DOHH2 (cell line): ENCODE data around the gene TCF19.

Source experiments
- H3F3A ChIP-seq: fragments of 200-600 bp; sonication (generic), shearing (Covaris generic); 2 replicates; pipeline ENCODE4 v1.6.0; 2016; ENCODE audit warnings: antibody characterized with exemption, mild to moderate bottlenecking; ENCODE audit not compliant: control insufficient read depth, insufficient read depth
- H3K27ac ChIP-seq: fragments of 200-600 bp; sonication (generic); 2 replicates; pipeline ENCODE4 v1.5.1; 2014; ENCODE audit warnings: low read depth, mild to moderate bottlenecking, low read length, moderate library complexity
- H3K27me3 ChIP-seq: fragments of 200-600 bp; sonication (generic); 2 replicates; pipeline ENCODE4 v1.6.1; 2014; ENCODE audit warnings: mild to moderate bottlenecking, low read length, mixed read lengths; ENCODE audit not compliant: control insufficient read depth
- H3K36me3 ChIP-seq: fragments of 200-600 bp; sonication (generic); 2 replicates; pipeline ENCODE4 v1.6.1; 2014; ENCODE audit warnings: mild to moderate bottlenecking, low read length, moderate library complexity, mixed read lengths; ENCODE audit not compliant: control insufficient read depth
- H3K4me1 ChIP-seq: fragments of 200-600 bp; sonication (generic); 2 replicates; pipeline ENCODE4 v1.6.1; 2014; ENCODE audit warnings: mild to moderate bottlenecking, low read length, mixed read lengths; ENCODE audit not compliant: control insufficient read depth
- H3K4me2 ChIP-seq: fragments of 200-600 bp; sonication (generic); 2 replicates; pipeline ENCODE4 v1.6.0; 2014; ENCODE audit warnings: mild to moderate bottlenecking, low read length, moderate library complexity
- H3K4me3 ChIP-seq: fragments of 200-600 bp; sonication (generic); 2 replicates; pipeline ENCODE4 v1.5.1; 2014; ENCODE audit warnings: mild to moderate bottlenecking, low read length, mixed read lengths
- H3K79me2 ChIP-seq: fragments of 200-600 bp; sonication (generic); 2 replicates; pipeline ENCODE4 v1.6.1; 2014; ENCODE audit warnings: mild to moderate bottlenecking, low read length, mixed read lengths; ENCODE audit not compliant: control insufficient read depth
- H3K9me2 ChIP-seq: fragments of 200-600 bp; sonication (generic); replicated peaks from 2 replicates; pipeline ENCODE4 v1.6.1; 2014; ENCODE audit warnings: mild to moderate bottlenecking, low read length, mixed read lengths; ENCODE audit not compliant: control insufficient read depth
- H3K9me3 ChIP-seq: fragments of 200-600 bp; sonication (generic); 2 replicates; pipeline ENCODE4 v1.6.1; 2014; ENCODE audit warnings: antibody characterized with exemption, low read length, mixed read lengths; ENCODE audit not compliant: control insufficient read depth, insufficient read depth
- H4K20me1 ChIP-seq: fragments of 200-600 bp; sonication (generic); 2 replicates; pipeline ENCODE4 v1.6.0; 2014; ENCODE audit warnings: low read depth, mild to moderate bottlenecking, antibody characterized with exemption, low read length, moderate library complexity; ENCODE audit not compliant: control insufficient read depth, insufficient read depth
- CTCF ChIP-seq: fragments of 200-600 bp; sonication (generic); IDR thresholded peaks from one replicate; pipeline ENCODE4 v1.5.1; 2014; ENCODE audit warnings: antibody characterized with exemption, mild to moderate bottlenecking, low read depth, low read length; ENCODE audit not compliant: poor library complexity, severe bottlenecking
- EZH2phosphoT487 ChIP-seq: fragments of 200-600 bp; sonication (generic); IDR thresholded peaks from 2 replicates; pipeline ENCODE4 v1.6.1; 2017; ENCODE audit warnings: borderline replicate concordance, mild to moderate bottlenecking, antibody characterized with exemption, low read length, moderate library complexity, mixed read lengths

The TCF19 gene

DNA sequence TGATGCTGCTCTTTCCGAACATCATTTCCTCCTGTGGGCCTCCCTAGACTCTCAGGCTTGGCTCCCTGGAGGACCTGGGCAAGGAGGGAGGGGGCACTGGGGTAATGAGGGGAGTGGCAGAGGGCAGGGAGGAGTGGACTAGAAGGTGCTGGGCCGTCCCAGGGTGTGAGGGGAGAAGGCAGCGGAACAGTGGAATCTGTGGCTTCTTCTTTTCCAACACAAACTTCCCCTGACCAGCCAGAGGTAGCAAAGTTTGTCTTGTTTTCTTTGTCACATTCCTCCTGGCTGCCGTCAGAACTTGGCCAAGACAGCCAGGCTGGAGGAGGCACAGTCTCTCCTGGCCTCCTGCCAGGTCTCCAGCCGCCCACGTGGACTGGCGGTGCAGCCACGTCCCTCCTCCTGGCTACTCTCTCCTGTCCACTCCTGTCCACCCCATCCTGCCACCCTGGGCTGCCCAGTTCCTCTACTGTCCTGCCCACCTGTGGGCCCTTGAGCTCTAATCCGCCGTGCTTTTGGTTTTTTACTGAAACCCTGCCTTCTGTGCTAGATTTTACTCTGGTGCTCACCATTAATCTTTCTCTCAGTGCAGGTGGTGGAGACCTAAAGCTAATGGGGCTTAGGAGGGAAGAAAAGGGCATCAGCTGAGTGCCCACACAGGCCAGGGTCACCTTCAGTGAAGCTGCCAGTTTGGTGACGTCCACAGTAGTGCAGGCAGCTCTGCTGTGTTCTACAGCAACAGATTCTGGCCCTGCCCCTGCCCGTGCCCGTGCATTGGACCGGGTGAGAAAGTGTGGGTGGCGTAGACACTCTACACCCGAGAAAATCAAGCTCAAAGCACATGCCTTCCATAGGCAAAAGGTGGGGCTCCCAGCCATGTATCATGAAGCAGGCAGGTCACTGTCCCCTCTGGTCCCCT lies 35.3 kb upstream of the TCF19 start:
- H3K9me2 ChIP-seq = no peaks in the 10 kb centered on the region
- H3K4me2 ChIP-seq = no peak overlapping the region
- H3K4me3 ChIP-seq = no peak overlapping the region
- no peaks in the 10 kb centered on the region for H3F3A ChIP-seq
- no peaks in the 10 kb centered on the region for H3K4me1 ChIP-seq
- H3K36me3 ChIP-seq = no peaks in the 10 kb centered on the region
- H3K9me3 ChIP-seq = no peaks in the 10 kb centered on the region
- H3K27ac ChIP-seq = no peak overlapping the region
- H3K27me3 ChIP-seq = no peaks in the 10 kb centered on the region; the same call in 1 of the 2 replicates
- TF ChIP-seq CTCF (no peak), EZH2phosphoT487 (no peak)
- no peaks in the 10 kb centered on the region for H3K79me2 ChIP-seq
- H4K20me1 ChIP-seq = no peaks in the 10 kb centered on the region

DNA sequence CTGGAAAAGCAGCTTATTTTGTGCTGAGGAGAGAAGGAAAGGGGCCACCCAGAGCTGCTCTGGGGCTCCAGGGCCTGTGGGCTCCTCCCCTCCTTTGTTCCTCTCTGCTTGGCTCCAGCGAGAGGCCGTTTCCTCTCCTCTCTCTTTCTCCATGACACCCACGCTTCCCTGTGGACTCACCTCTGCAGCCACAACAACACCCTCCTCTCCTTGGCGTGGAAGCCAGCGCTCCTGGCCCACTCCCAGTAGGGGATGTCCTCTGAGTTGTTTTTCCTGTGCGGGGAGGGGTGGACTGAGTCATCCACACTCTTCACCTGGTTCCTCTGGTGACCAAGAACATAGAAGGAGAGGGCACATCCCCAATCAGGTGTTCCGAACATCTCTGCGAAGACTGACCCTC lies 33.2 kb upstream of the TCF19 start:
- no peaks in the 10 kb centered on the region for H3K79me2 ChIP-seq
- H3K4me2 ChIP-seq = no peak overlapping the region
- no peaks in the 10 kb centered on the region for H3K9me2 ChIP-seq
- no peaks in the 10 kb centered on the region for H3K9me3 ChIP-seq
- no peaks in the 10 kb centered on the region for H3F3A ChIP-seq
- TF ChIP-seq CTCF (no peak), EZH2phosphoT487 (no peak)
- no peaks in the 10 kb centered on the region for H3K36me3 ChIP-seq
- no peaks in the 10 kb centered on the region for H3K4me1 ChIP-seq
- H3K27me3 ChIP-seq = peaks cover 13% of the 10 kb centered on the region
- H4K20me1 ChIP-seq = no peaks in the 10 kb centered on the region
- no peak overlapping the region for H3K4me3 ChIP-seq
- H3K27ac ChIP-seq = no peak overlapping the region

DNA sequence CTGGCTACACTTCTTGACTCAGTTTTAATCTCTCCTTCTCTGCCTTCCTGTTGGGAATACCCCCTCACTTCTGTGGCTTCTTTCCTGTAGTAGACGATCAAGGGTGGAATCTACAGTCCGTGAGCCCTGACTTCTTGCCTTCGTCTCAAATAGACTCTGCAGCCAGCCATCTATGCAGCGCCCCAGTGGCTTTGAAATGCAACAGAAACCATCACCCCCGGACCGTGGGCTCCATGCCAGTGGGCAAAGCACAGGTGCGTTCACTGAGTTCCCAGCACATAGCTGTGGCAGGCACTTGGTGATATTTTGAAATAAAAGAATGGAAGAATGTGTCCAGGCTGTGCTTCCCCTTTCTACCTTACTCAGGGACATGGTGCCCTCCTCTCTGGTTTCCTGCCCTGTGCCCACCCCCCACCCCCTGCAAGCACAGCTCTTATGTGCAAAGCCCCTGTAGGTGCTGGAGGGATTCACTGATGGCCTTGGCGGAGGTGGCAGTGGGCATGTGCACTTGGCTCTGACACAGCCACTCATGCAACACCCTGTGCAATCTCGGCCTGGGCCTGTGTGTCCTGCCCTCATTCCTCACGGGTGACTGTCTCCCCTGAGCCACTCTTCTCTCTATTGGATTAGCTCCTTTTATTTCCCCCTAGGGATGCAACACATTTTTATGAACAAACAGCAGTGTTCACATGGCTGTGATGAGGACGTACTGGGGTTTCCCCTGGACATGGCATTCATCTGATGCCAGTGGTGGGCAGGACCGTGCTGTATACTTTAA lies 32.6 kb upstream of the TCF19 start:
- H3K4me2 ChIP-seq = no peak overlapping the region
- no peaks in the 10 kb centered on the region for H3K9me3 ChIP-seq
- H3K27ac ChIP-seq = no peak overlapping the region
- H3K9me2 ChIP-seq = no peaks in the 10 kb centered on the region
- TF ChIP-seq CTCF = no peak
- TF ChIP-seq EZH2phosphoT487 = no peak
- H3K79me2 ChIP-seq = no peaks in the 10 kb centered on the region
- peaks cover 13% of the 10 kb centered on the region for H3K27me3 ChIP-seq
- no peaks in the 10 kb centered on the region for H3K4me1 ChIP-seq
- H3F3A ChIP-seq = no peaks in the 10 kb centered on the region
- H4K20me1 ChIP-seq = no peaks in the 10 kb centered on the region
- H3K4me3 ChIP-seq = no peak overlapping the region
- H3K36me3 ChIP-seq = no peaks in the 10 kb centered on the region
